ENCODE measurements around the gene CSH1.
"Not testable (repeated sequence)": the region's sequence is repeated elsewhere in the genome, so short reads cannot be mapped to it uniquely, and the experiment has no call there.

CSH1 gene

GRCh38 chr17:63911041-63911635, 14.8 kb upstream of the CSH1 start, which contains the start of gene CSHL1:
TSS of gene CSHL1 (minus strand) at chr17:63911258. CDS start at chr17:63911196, 62 bp downstream.
- no peak for DNase-seq
- H3K9me3 ChIP-seq = no peaks in the 10 kb centered on the region
- H3K4me1 ChIP-seq = no peaks in the 10 kb centered on the region
- intact Hi-C loops (cut with DNase I; ENCODE audit: low total_unique reads) = no loop called here
- no peaks in the 10 kb centered on the region for H3K36me3 ChIP-seq
- H3K27me3 ChIP-seq = peaks cover 0 to 14% of the 10 kb centered on the region in 2 donors
- no peak within 1 kb of the TSS for H3K4me3 ChIP-seq
- H3K27ac ChIP-seq = no peak within 1 kb of the TSS
- TF ChIP-seq, protein P1, sequence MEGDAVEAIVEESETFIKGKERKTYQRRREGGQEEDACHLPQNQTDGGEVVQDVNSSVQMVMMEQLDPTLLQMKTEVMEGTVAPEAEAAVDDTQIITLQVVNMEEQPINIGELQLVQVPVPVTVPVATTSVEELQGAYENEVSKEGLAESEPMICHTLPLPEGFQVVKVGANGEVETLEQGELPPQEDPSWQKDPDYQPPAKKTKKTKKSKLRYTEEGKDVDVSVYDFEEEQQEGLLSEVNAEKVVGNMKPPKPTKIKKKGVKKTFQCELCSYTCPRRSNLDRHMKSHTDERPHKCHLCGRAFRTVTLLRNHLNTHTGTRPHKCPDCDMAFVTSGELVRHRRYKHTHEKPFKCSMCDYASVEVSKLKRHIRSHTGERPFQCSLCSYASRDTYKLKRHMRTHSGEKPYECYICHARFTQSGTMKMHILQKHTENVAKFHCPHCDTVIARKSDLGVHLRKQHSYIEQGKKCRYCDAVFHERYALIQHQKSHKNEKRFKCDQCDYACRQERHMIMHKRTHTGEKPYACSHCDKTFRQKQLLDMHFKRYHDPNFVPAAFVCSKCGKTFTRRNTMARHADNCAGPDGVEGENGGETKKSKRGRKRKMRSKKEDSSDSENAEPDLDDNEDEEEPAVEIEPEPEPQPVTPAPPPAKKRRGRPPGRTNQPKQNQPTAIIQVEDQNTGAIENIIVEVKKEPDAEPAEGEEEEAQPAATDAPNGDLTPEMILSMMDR (IDR thresholded peaks at IDR 0.05) = no peak

GRCh38 chr17:63910096-63910495, 13.7 kb upstream of the CSH1 start:
- Histone ChIP-seq H3K4me1 (no peaks in the 10 kb centered on the region), H3K4me3 (no peak overlapping the region), H3K27me3 (peaks cover 0 to 14% of the 10 kb centered on the region in 2 donors), H3K36me3 (no peaks in the 10 kb centered on the region), H3K9me3 (no peaks in the 10 kb centered on the region), H3K27ac (no peak overlapping the region)
- intact Hi-C loops (cut with DNase I; ENCODE audit: low total_unique reads) = no loop called here
- TF ChIP-seq, protein P1 (IDR thresholded peaks at IDR 0.05) = no peak
- DNase-seq = no peak

DNA sequence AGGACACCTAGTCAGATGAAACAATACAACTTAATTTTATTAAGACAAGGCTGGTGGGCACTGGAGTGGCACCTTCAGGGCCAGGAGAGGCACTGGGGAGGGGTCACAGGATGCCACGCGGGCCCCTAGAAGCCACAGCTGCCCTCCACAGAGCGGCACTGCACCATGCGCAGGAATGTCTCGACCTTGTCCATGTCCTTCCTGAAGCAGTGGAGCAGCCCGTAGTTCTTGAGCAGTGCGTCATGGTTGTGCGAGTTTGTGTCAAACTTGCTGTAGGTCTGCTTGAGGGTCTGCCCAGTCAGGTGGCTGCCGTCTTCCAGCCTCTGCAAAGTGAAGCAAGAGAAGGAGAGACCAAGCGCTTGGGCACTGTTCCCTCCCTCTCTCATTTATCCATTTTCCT, 13.2 kb upstream of the CSH1 start:
- H3K36me3 ChIP-seq; DNase-seq; H3K4me1 ChIP-seq; H3K27ac ChIP-seq; intact Hi-C loops (cut with DNase I; ENCODE audit: low total_unique reads); H3K4me3 ChIP-seq; H3K9me3 ChIP-seq: not testable (repeated sequence)
- peaks cover 0 to 14% of the 10 kb centered on the region in 2 donors for H3K27me3 ChIP-seq

DNA sequence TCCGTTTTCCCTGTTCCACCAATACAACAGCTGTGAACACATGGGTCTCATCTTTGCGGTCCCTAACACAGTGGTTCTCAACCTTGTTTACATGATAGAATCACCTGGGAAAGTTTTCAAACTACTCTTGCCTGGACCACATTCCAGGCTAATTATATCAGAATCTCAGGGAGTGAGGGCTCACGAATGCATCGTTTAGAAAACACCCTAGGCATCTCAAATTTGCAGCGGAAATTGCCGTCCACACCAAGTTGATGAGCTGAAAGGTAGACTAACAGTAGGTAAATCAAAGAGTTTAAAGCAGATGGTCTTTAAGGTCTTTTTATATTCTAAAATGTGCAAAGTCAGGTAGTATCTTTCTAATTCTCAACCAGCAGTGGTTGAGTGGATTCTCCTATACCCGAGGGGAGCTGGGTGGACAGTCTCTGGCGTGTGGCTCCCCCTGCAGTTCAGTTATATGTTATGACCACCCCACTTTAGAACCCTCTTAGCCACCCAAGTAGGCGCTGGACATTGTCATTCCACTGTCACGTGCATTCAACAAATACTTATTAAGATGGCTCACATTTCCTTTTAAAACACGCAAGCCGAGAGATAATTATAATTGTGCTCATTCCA, 10.9 kb upstream of the CSH1 start:
- H3K9me3 ChIP-seq; H3K4me3 ChIP-seq; H3K4me1 ChIP-seq; H3K36me3 ChIP-seq; DNase-seq; H3K27ac ChIP-seq; intact Hi-C loops (cut with DNase I; ENCODE audit: low total_unique reads): not testable (repeated sequence)
- peaks cover 0 to 17% of the 10 kb centered on the region in 2 donors for H3K27me3 ChIP-seq

DNA sequence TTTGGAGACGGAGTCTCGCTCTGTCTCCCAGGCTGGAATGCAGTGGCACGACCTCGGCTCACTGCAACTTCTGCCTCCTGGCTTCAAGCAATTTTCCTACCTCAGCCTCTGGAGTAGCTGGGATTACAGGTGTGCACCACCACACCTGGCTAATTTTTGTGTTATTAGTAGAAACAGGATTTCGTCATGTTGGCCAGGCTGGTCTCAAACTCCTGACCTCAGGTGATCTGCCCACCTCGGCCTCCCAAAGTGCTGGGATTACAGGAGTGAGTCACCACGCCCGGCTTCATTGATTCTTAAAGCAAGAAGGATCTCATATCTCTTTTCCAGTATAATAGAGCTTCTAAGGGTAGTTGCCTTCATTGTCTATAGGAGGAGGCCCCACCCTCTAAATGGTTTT, 8.4 kb upstream of the CSH1 start:
- H3K36me3 ChIP-seq; intact Hi-C loops (cut with DNase I; ENCODE audit: low total_unique reads); H3K9me3 ChIP-seq; H3K4me3 ChIP-seq; H3K27ac ChIP-seq; H3K27me3 ChIP-seq; H3K4me1 ChIP-seq; DNase-seq: not testable (repeated sequence)

GRCh38 chr17:63903787-63904201, 7.4 kb upstream of the CSH1 start:
- H3K9me3 ChIP-seq; intact Hi-C loops (cut with DNase I; ENCODE audit: low total_unique reads); H3K4me1 ChIP-seq; H3K36me3 ChIP-seq; H3K27me3 ChIP-seq; H3K27ac ChIP-seq; H3K4me3 ChIP-seq; DNase-seq: not testable (repeated sequence)
- TF ChIP-seq, protein P1 (IDR thresholded peaks at IDR 0.05) = peak in 1 of 2 experiments; percentile 29

DNA sequence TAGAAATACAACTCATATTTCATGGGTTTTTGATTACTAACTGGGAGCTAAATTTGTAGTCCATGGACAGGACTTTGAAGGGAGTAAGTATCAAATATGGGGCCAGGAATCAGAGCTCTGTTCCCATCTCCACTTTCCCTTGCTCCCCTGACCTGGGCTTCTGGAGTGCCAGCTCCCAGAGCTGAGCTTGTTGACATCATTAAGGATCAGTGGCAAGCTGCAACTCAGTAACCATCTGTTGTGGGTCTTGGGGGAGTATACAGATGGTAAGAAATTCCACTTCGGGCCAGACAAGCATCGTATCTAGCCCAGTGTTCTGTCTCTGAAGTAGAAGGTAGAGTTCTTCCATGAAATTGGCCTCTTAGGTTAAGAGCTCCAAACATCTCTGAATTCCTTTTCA, 5.6 kb upstream of the CSH1 start:
- H3K4me3 ChIP-seq; H3K36me3 ChIP-seq; H3K4me1 ChIP-seq; H3K27ac ChIP-seq; H3K9me3 ChIP-seq; H3K27me3 ChIP-seq; intact Hi-C loops (cut with DNase I; ENCODE audit: low total_unique reads); DNase-seq: not testable (repeated sequence)

- H3K4me3 ChIP-seq; DNase-seq; H3K27ac ChIP-seq; H3K9me3 ChIP-seq; H3K4me1 ChIP-seq; H3K27me3 ChIP-seq; intact Hi-C loops (cut with DNase I; ENCODE audit: low total_unique reads); H3K36me3 ChIP-seq: not testable (repeated sequence)
Measured at GRCh38 chr17:63898899-63899798, 2.8 kb upstream of the CSH1 start.

- intact Hi-C loops (cut with DNase I; ENCODE audit: low total_unique reads); H3K4me1 ChIP-seq; H3K36me3 ChIP-seq; H3K4me3 ChIP-seq; H3K9me3 ChIP-seq; H3K27me3 ChIP-seq; DNase-seq; H3K27ac ChIP-seq: not testable (repeated sequence)
Measured at GRCh38 chr17:63894821-63895220, 1.6 kb downstream of the CSH1 start.

GRCh38 chr17:63894021-63894420, 2.4 kb downstream of the CSH1 start:
- intact Hi-C loops (cut with DNase I; ENCODE audit: low total_unique reads); DNase-seq; H3K36me3 ChIP-seq; H3K27ac ChIP-seq; H3K27me3 ChIP-seq; H3K9me3 ChIP-seq; H3K4me1 ChIP-seq; H3K4me3 ChIP-seq: not testable (repeated sequence)
